K562 (cell line): Measurements from ENCODE around the gene KASH5. TPM values are rescaled to one million over a fixed set of nuclear protein-coding genes. Genes with fewer than 3 reads are reported as not detected.

Source experiments
- ATAC-seq: fragments of 200-7000 bp; cut with Tn5 transposase; 3 replicates; pipeline ENCODE4 v1.9.1; 2020; ENCODE audit warnings: moderate library complexity
- BruUV-seq: library from RNA; stranded (reverse); fragments of 400-500 nt; replicated peaks from 2 replicates; lab custom pipeline; 2021; lab: Mats Ljungman, UMichigan
- CTCF ChIA-PET: fragments of 300-600 bp; formaldehyde crosslinking; extraction: SDS; loops from one replicate; lab custom pipeline; 2021; ENCODE audit warnings: low intra/inter-chr PET ratio; lab: Yijun Ruan, JAX
- POLR2A ChIA-PET: fragments of 300-600, 350-650 bp; sonication (Branson Sonifier 250); formaldehyde crosslinking; extraction: SDS; loops from one replicate; lab custom pipeline; 2021; ENCODE audit warnings: antibody characterized with exemption, inconsistent platforms; lab: Yijun Ruan, JAX
- DNase-seq, 4 experiments: peaks; one replicate each; pipeline versions ENCODE4 v3.0.0 to v3.0.0-alpha.2; 2011 to 2018; ENCODE audit warnings: low spot score in 3 of 4, mixed read lengths in 3 of 4; ENCODE audit errors: extremely low read depth in 1 of 4
- FAIRE-seq: peaks from 2 replicates; lab custom pipeline; 2011; peaks lifted over from hg19 to GRCh38; lab: Jason Lieb, UNC
- H2AFZ ChIP-seq: 2 replicates; pipeline ENCODE4 v1.6.0; 2011; ENCODE audit warnings: low read depth, low read length, control low read depth, inconsistent platforms
- H3K27ac ChIP-seq: fragments of 200-600 bp; 3 replicates; pipeline ENCODE4 v1.8.0; 2011; ENCODE audit warnings: low read depth, mild to moderate bottlenecking, control low read depth, inconsistent platforms, low read length, moderate library complexity, mixed read lengths; ENCODE audit errors: extremely low read depth
- H3K27me3 ChIP-seq, 2 experiments: fragments of 300-600 bp in 1 of 2; 2 replicates in 1 of 2; 3 replicates in 1 of 2; pipeline versions ENCODE4 v1.6.0 to v1.8.0; 2011; ENCODE audit warnings: inconsistent platforms in 2 of 2, low read length in 2 of 2, mild to moderate bottlenecking in 1 of 2, mixed read lengths in 1 of 2, moderate library complexity in 1 of 2; ENCODE audit not compliant: control insufficient read depth in 2 of 2, insufficient read depth in 2 of 2
- H3K36me3 ChIP-seq: fragments of 300-600 bp; 3 replicates; pipeline ENCODE4 v1.8.0; 2011; ENCODE audit warnings: mild to moderate bottlenecking, low read length, inconsistent platforms; ENCODE audit not compliant: control insufficient read depth, insufficient read depth
- H3K4me1 ChIP-seq, 2 experiments: fragments of 200-600 bp in 1 of 2; replicated peaks in 1 of 2; 2 replicates in 1 of 2; 3 replicates in 1 of 2; pipeline versions ENCODE4 v1.5.1 to v1.8.0; 2011; ENCODE audit warnings: inconsistent platforms in 2 of 2, low read length in 2 of 2, mild to moderate bottlenecking in 1 of 2, mixed read lengths in 1 of 2, moderate library complexity in 1 of 2; ENCODE audit not compliant: control insufficient read depth in 2 of 2, insufficient read depth in 2 of 2
- H3K4me2 ChIP-seq: 2 replicates; pipeline ENCODE4 v1.6.1; 2011; ENCODE audit warnings: low read length, control low read depth, inconsistent platforms, mixed read lengths; ENCODE audit not compliant: insufficient read depth
- H3K4me3 ChIP-seq: fragments of 200-600 bp; sonication (generic), shearing (Covaris generic); 2 replicates; pipeline ENCODE4 v1.5.1; 2016; ENCODE audit warnings: control low read depth, inconsistent platforms
- H3K79me2 ChIP-seq: fragments of 200-600 bp; 3 replicates; pipeline ENCODE4 v1.8.0; 2011; ENCODE audit warnings: low read length, inconsistent platforms; ENCODE audit not compliant: control insufficient read depth, insufficient read depth
- H3K9ac ChIP-seq, 2 experiments: 2 replicates each; pipeline versions ENCODE4 v1.6.0 to v1.6.1; 2011; ENCODE audit warnings: low read depth in 2 of 2, low read length in 2 of 2, control low read depth in 1 of 2, inconsistent platforms in 1 of 2, mild to moderate bottlenecking in 1 of 2, mixed read lengths in 1 of 2; ENCODE audit not compliant: insufficient read depth in 1 of 2
- H3K9me1 ChIP-seq: one replicate; pipeline ENCODE4 v1.6.0; 2011; ENCODE audit warnings: inconsistent platforms, mild to moderate bottlenecking, low read length, moderate library complexity; ENCODE audit not compliant: control insufficient read depth, insufficient read depth
- H3K9me3 ChIP-seq: replicated peaks from 2 replicates; pipeline ENCODE4 v1.5.1; 2011; ENCODE audit warnings: low read depth, low read length, inconsistent platforms; ENCODE audit not compliant: control insufficient read depth, insufficient read depth
- H4K20me1 ChIP-seq: replicated peaks from 2 replicates; pipeline ENCODE4 v1.6.1; 2011; ENCODE audit warnings: low read length, inconsistent platforms, mixed read lengths; ENCODE audit not compliant: control insufficient read depth, insufficient read depth
- ARID1B ChIP-seq: fragments of 450-650 bp; IDR thresholded peaks from 2 replicates; pipeline ENCODE4 v1.6.1; 2016; ENCODE audit warnings: antibody characterized with exemption, mild to moderate bottlenecking, inconsistent platforms
- BCL6 ChIP-seq: fragments of 250-450 bp; sonication (Bioruptor Pico); IDR thresholded peaks from 2 replicates; pipeline ENCODE4 v1.4.0; 2020
- BCOR ChIP-seq: fragments of 450-650 bp; IDR thresholded peaks from 2 replicates; pipeline ENCODE4 v1.6.1; 2016
- BRF2 ChIP-seq: IDR thresholded peaks from 3 replicates; pipeline ENCODE4 v1.6.1; 2011; ENCODE audit warnings: borderline replicate concordance, mild to moderate bottlenecking; ENCODE audit not compliant: insufficient read length, insufficient read depth
- EP300 ChIP-seq: IDR thresholded peaks from 2 replicates; pipeline ENCODE4 v1.6.1; 2012; ENCODE audit warnings: low read length, improper control_type of control experiment
- LARP7 ChIP-seq: fragments of 450-650 bp; IDR thresholded peaks from 2 replicates; pipeline ENCODE4 v1.6.1; 2016
- MNT ChIP-seq, 2 experiments: fragments of 450-650 bp; conservative IDR thresholded peaks; 2 replicates each; pipeline ENCODE4 v1.6.1; 2017; ENCODE audit warnings: mild to moderate bottlenecking in 2 of 2, moderate library complexity in 2 of 2
- PHF21A ChIP-seq: fragments of 450-650 bp; IDR thresholded peaks from 2 replicates; pipeline ENCODE4 v1.6.1; 2017; ENCODE audit warnings: low read depth, borderline replicate concordance
- PTBP1 ChIP-seq: fragments of 200-400 bp; formaldehyde crosslinking; IDR thresholded peaks from 2 replicates; pipeline ENCODE4 v1.6.1; 2017; ENCODE audit warnings: low read depth, low read length
- RBM25 ChIP-seq: fragments of 200-400 bp; formaldehyde crosslinking; IDR thresholded peaks from 2 replicates; pipeline ENCODE4 v1.6.1; 2018; ENCODE audit warnings: low read length, low read depth, moderate library complexity; ENCODE audit not compliant: severe bottlenecking
- SMARCA5 ChIP-seq: fragments of 450-650 bp; IDR thresholded peaks from 2 replicates; pipeline ENCODE4 v1.6.1; 2016
- WGBS: fragments of 100-300 bp; shearing (Covaris generic); methylation state at CpG from one replicate; pipeline ENCODE4 v1.1.6; 2016; ENCODE audit warnings: low coverage, mixed read lengths; ENCODE audit not compliant: insufficient coverage; ENCODE audit errors: missing lambda C conversion rate; 5-methylcytosine and 5-hydroxymethylcytosine counted together
- in situ Hi-C: fragments of 300-500 bp; cut with MboI; formaldehyde crosslinking; loops from 4 replicates; pipeline ENCODE4 v1.15.0; 2018; ENCODE audit warnings: inconsistent platforms, mixed read lengths
- intact Hi-C: fragments of 100-400 bp; cut with micrococcal nuclease; formaldehyde crosslinking; loops from 2 replicates; pipeline ENCODE4 v1.14.2; 2022
- polyA plus RNA-seq, 8 experiments: library from polyadenylated mRNA; depleted of rRNA in 4 of 8; stranded (reverse) in 5 of 8; unstranded in 3 of 8; fragments of >200 nt; fragmentation: Nextera tagmentation in 2 of 8; fragmentation: Illumina TruSeq in 1 of 8; extraction: Ambion mirVana in 2 of 8; extraction: Trizol in 1 of 8; gene quantifications; 2 replicates each; pipeline versions ENCODE4 v1.2.1 to v1.2.3, GENCODE V29; 2011 to 2014; ENCODE audit warnings: inconsistent platforms in 1 of 8, missing spikeins in 1 of 8
- total RNA-seq, 7 experiments: library from RNA; depleted of rRNA in 6 of 7; stranded (reverse); fragments of >200 nt in 6 of 7; fragmentation: Illumina TruSeq in 2 of 7; extraction: Trizol in 2 of 7; gene quantifications; 2 replicates each; pipeline versions ENCODE4 v1.2.1 to v1.2.3, GENCODE V29; 2011 to 2021; ENCODE audit warnings: low replicate concordance in 1 of 7
- TF ChIP-seq, protein P1 (sequence below): sonication (generic); formaldehyde crosslinking; IDR thresholded peaks from 2 replicates; pipeline ENCODE4 v1.8.1; 2023; ENCODE audit warnings: mild to moderate bottlenecking, missing genetic modification reagents, moderate library complexity
- TF ChIP-seq, protein P2 (sequence below): fragments of 250-450 bp; sonication (Bioruptor Pico); IDR thresholded peaks from 2 replicates; pipeline ENCODE4 v1.4.0; 2020
- TF ChIP-seq, protein P3 (sequence below): sonication (generic); formaldehyde crosslinking; IDR thresholded peaks from 2 replicates; pipeline ENCODE4 v1.8.0; 2022; ENCODE audit warnings: missing genetic modification reagents, mild to moderate bottlenecking, borderline replicate concordance

KASH5 gene
- total and polyA plus RNA-seq, 9 of the 15 experiments (the other 6 are each of a cell fraction or from before 2014, with no cell fraction given), result 0.07 to 0.84 (median 0.34) TPM; not detected in 1

DNA sequence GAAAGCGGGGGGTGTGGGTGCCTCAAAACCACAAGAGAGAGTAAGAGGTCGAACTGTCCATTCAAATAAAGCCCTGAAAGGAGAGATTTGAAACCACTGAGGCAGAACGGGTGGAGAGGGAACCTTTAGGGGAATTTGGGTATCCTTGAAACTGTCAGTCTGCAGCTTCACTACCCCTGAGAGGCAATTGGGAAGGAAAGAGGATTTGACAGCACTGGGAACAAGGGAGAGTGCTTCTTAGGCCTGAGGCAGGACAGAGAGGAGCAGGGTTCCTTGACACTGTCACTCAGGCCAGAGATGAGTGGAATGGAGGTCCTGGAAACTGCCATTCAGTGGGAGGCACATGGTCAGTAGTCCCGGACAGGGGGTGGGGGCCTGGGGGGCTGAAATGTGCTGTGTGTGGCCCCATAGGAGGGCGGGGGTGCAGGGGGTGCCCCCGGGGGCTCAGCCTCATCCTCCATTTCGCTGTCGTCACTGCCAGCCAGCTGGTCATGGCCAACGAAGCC lies 42.2 kb downstream of the KASH5 start:
- in situ Hi-C loops, result no loop called here
- FAIRE-seq, result no peak
- Histone ChIP-seq H3K9me1 (no peaks in the 10 kb centered on the region), H4K20me1 (no peaks in the 10 kb centered on the region), H3K36me3 (no peaks in the 10 kb centered on the region; the same call in 2 of the 3 replicates), H3K79me2 (peaks cover 9% of the 10 kb centered on the region), H3K4me1 (peaks cover 34 to 83% of the 10 kb centered on the region in 2 experiments), H3K4me3 (peak overlapping the region; percentile 50; the same call in 1 of the 2 replicates), H3K4me2 (peak overlapping the region; percentile 93), H3K27ac (peak overlapping the region; percentile 75; the same call in 2 of the 3 replicates), H2AFZ (no peak overlapping the region; the same call in 1 of the 2 replicates), H3K9ac (peak overlapping the region; percentile 72 to 94; a peak in 2 of 4 replicates), H3K27me3 (no peaks in the 10 kb centered on the region), H3K9me3 (no peaks in the 10 kb centered on the region)
- intact Hi-C loops, result loop anchor here (2.0 kb wide), 1 partner anchor 37 kb away; no protein-coding TSS in a partner anchor
- peak in 1 of 4 experiments; percentile 55 for DNase-seq
- POLR2A ChIA-PET, result interaction anchor here (0.6 to 1.6 kb wide), 4 partner anchors 10 to 275 kb away, joined by 3 to 14 read pairs (median 4); partner anchors contain the start of gene SLC17A7
- CTCF ChIA-PET, result interaction anchor here (1.0 kb wide), 1 partner anchor 67 kb away, joined by 3 read pairs; no protein-coding TSS in a partner anchor
- 11% methylated on average over 5 of the region's 9 CpGs for WGBS
- ATAC-seq, result peak; percentile 10
- BruUV-seq, result no TSS peak
- TF ChIP-seq BCOR (peak; percentile 65; the same call in 1 of the 2 replicates), PHF21A (peak; percentile 98), MNT (conservative IDR thresholded peaks at IDR 0.05) (0 out of 4 replicates have a peak, but pooled peaks of 1 of the 2 experiments have one; percentile 39), SMARCA5 (peak; percentile 98), EP300 (0 out of 2 replicates have a peak, but pooled peaks have one; percentile 9), BRF2 (no peak), PTBP1 (peak; percentile 100), RBM25 (peak; percentile 84), BCL6 (CRISPR knock-in tag) (no peak), ARID1B (0 out of 2 replicates have a peak, but pooled peaks have one; percentile 10), LARP7 (no peak)
- TF ChIP-seq, protein P1, sequence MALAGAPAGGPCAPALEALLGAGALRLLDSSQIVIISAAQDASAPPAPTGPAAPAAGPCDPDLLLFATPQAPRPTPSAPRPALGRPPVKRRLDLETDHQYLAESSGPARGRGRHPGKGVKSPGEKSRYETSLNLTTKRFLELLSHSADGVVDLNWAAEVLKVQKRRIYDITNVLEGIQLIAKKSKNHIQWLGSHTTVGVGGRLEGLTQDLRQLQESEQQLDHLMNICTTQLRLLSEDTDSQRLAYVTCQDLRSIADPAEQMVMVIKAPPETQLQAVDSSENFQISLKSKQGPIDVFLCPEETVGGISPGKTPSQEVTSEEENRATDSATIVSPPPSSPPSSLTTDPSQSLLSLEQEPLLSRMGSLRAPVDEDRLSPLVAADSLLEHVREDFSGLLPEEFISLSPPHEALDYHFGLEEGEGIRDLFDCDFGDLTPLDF (CRISPR knock-in tag), result 0 out of 2 replicates have a peak, but pooled peaks have one; percentile 20
- TF ChIP-seq, protein P2, sequence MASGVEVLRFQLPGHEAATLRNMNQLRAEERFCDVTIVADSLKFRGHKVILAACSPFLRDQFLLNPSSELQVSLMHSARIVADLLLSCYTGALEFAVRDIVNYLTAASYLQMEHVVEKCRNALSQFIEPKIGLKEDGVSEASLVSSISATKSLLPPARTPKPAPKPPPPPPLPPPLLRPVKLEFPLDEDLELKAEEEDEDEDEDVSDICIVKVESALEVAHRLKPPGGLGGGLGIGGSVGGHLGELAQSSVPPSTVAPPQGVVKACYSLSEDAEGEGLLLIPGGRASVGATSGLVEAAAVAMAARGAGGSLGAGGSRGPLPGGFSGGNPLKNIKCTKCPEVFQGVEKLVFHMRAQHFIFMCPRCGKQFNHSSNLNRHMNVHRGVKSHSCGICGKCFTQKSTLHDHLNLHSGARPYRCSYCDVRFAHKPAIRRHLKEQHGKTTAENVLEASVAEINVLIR (CRISPR knock-in tag), result no peak
- TF ChIP-seq, protein P3, sequence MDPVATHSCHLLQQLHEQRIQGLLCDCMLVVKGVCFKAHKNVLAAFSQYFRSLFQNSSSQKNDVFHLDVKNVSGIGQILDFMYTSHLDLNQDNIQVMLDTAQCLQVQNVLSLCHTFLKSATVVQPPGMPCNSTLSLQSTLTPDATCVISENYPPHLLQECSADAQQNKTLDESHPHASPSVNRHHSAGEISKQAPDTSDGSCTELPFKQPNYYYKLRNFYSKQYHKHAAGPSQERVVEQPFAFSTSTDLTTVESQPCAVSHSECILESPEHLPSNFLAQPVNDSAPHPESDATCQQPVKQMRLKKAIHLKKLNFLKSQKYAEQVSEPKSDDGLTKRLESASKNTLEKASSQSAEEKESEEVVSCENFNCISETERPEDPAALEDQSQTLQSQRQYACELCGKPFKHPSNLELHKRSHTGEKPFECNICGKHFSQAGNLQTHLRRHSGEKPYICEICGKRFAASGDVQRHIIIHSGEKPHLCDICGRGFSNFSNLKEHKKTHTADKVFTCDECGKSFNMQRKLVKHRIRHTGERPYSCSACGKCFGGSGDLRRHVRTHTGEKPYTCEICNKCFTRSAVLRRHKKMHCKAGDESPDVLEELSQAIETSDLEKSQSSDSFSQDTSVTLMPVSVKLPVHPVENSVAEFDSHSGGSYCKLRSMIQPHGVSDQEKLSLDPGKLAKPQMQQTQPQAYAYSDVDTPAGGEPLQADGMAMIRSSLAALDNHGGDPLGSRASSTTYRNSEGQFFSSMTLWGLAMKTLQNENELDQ, result 0 out of 2 replicates have a peak, but pooled peaks have one; percentile 21
